Neuron (in vitro differentiated cells): Measurements from ENCODE around the gene MYOC.
"Not testable (repeated sequence)": the region's sequence is repeated elsewhere in the genome, so short reads cannot be mapped to it uniquely, and the experiment has no call there.

Source experiments
- H2AFZ ChIP-seq: one replicate; pipeline ENCODE4 v1.6.1; 2013; ENCODE audit warnings: low read depth, mild to moderate bottlenecking, inconsistent platforms, low read length, moderate library complexity
- H3K27me3 ChIP-seq: one replicate; pipeline ENCODE4 v1.6.1; 2013; ENCODE audit warnings: low read length; ENCODE audit not compliant: insufficient read depth
- H3K36me3 ChIP-seq: one replicate; pipeline ENCODE4 v1.6.1; 2013; ENCODE audit warnings: low read length; ENCODE audit not compliant: insufficient read depth
- H3K4me1 ChIP-seq: one replicate; pipeline ENCODE4 v1.6.1; 2013; ENCODE audit warnings: low read length; ENCODE audit not compliant: insufficient read depth
- H3K4me3 ChIP-seq: 2 replicates; pipeline ENCODE4 v1.5.1; 2013; ENCODE audit warnings: mild to moderate bottlenecking, low read length, moderate library complexity
- H3K9me3 ChIP-seq: one replicate; pipeline ENCODE4 v1.6.1; 2013; ENCODE audit warnings: low read length

The MYOC gene

DNA sequence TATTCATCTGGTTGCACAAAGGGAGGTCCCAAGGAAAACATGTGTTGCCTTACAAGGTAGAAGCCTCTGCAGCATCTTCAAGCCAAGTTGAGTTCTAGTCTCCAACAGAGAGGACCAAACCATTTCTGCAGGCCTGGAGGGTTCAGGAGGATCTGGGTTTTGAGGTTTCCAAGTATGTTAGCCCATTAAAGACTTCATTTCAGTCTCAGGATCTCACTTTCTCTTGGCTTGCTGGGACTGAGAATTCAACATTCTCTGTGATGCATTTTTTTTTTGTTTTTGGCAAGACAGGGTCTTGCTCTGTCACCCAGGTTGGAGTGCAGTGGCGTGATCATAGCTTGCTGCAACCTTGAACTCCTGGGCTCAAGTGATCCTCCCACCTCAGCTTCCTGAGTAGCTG is 39.2 kb downstream of the MYOC start:
- Histone ChIP-seq H3K4me3 (no peak overlapping the region), H3K27me3 (no peaks in the 10 kb centered on the region), H3K9me3 (no peaks in the 10 kb centered on the region), H3K36me3 (no peaks in the 10 kb centered on the region), H3K4me1 (no peaks in the 10 kb centered on the region), H2AFZ (no peak overlapping the region)

DNA sequence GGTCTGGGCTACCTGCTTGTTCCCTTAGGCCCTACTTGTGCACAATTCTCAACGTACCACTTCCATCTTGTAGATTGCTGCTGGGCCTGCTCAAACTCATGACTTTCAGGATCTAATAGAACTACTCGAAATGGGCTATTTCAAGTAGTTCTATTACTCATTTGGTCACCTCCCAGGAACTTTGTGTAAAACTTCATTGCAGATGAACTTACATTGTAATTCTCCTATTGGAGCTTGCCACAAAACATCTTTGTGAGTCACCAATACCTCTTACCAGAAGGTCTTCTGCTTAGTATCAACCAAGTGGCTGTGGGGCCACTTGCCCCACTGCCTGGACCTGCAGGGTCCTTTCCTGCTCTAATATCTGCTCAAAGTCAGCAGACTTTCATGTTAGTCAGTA is 41.2 kb downstream of the MYOC start:
- H3K9me3 ChIP-seq, result no peaks in the 10 kb centered on the region
- H3K36me3 ChIP-seq, result no peaks in the 10 kb centered on the region
- H3K4me3 ChIP-seq, result no peak overlapping the region
- H3K27me3 ChIP-seq, result no peaks in the 10 kb centered on the region
- no peaks in the 10 kb centered on the region for H3K4me1 ChIP-seq
- no peak overlapping the region for H2AFZ ChIP-seq

DNA sequence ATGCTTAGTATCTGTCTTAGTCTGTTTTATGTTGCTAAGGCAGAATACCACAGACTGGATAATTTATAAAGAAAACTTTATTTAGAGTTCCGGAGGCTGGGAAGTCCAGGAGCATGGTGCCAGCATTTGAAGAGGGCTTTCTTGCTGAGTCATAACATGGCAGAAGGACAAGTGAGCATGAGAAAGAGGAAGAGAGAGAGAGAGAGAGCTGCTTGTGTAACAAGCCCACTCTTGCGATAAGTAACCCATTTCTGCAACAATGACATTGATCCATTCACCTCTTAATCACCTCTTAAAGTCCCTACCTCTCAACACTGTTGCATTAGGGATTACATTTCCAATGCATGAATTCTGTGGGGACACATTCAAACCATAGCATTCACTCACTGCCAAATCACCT is 42.1 kb downstream of the MYOC start:
- Histone ChIP-seq H2AFZ (no peak overlapping the region), H3K36me3 (no peaks in the 10 kb centered on the region), H3K27me3 (no peaks in the 10 kb centered on the region), H3K4me3 (no peak overlapping the region), H3K4me1 (no peaks in the 10 kb centered on the region), H3K9me3 (no peaks in the 10 kb centered on the region)

DNA sequence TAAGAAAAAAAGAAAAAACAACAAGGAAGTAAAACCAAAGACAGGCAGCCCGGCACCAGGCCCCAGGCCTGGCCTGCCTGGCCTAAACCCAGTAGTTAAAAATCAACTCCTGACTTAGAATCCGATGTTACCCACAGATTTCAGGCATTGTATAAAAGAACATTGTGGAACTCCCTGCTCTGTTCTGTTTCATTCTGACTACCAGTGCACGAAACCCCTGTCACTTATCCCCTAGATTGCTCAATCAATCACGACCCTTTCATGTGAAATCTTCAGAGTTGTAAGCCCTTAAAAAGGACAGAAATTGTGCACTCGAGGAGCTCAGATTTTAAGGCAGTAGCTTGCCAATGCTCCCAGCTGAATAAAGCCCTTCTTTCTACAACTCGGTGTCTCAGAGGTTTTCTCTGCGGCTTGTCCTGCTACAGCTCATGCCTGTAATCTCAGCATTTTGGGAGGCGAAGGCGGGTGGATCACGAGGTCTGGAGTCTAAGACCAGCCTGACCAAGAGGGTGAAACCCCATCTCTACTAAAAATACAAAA is 46.0 kb downstream of the MYOC start:
- Histone ChIP-seq H3K4me3 (no peak overlapping the region), H2AFZ (no peak overlapping the region), H3K27me3 (no peaks in the 10 kb centered on the region), H3K4me1 (no peaks in the 10 kb centered on the region), H3K9me3 (no peaks in the 10 kb centered on the region), H3K36me3 (no peaks in the 10 kb centered on the region)

DNA sequence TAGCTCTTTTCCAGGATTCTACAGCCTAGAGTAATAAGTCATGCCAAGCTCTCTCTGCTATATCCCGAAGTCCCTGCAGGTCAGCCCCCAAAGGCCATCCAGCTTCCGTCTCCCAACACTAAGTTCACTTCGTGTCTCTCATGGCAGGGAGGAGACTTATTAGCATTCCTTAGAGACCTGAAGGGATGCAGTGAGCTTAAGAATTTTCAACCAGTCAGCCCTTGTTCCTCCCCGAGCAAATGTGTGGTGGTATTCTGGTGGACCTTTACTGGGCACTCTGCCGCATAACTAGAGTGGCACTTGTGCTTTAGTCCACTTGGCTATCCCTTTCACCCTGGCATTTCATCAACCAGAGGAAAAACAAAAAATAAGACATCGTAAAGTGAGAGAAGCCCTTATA is 49.4 kb downstream of the MYOC start:
- not testable (repeated sequence) for H3K9me3 ChIP-seq, H3K4me3 ChIP-seq, H3K4me1 ChIP-seq, H3K36me3 ChIP-seq, H3K27me3 ChIP-seq, H2AFZ ChIP-seq

DNA sequence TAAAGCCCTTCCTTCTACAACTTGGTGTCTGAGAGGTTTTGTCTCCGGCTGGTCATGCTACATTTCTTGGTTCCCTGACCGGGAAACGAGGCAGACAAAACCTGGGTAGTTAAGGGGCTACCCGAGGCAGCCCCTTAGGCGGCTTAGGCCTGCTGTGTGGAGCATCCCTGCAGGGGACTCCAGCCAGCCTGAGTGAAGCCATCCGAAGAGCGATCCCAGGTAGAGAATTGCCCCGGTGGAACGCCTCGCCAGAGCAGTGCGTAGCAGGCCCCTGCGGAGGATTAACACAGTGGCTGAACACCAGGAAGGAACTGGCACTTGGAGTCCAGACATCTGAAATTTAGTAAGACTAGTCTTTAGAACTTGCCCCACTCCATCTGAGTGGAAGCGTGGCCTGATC is 51.6 kb downstream of the MYOC start:
- Histone ChIP-seq H3K36me3 (peaks cover 6% of the 10 kb centered on the region), H3K9me3 (no peaks in the 10 kb centered on the region), H3K4me1 (no peaks in the 10 kb centered on the region), H3K4me3 (no peak overlapping the region), H2AFZ (no peak overlapping the region), H3K27me3 (no peaks in the 10 kb centered on the region)

DNA sequence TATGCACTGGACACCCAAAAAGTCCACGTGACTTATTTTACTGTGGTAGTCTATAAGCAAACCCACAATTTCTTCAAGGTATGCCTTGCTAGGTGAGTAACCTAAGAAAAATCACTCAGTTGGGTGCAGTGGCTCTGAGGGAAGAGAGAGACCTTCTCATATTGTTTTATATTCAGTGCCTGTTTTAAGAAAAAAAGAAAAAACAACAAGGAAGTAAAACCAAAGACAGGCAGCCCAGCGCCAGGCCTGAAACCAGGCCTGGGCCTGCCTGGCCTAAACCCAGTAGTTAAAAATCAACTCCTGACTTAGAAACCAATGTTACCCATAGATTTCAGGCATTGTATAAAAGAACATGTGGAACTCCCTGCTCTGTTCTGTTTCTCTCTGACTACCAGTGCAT is 52.2 kb downstream of the MYOC start:
- H3K4me3 ChIP-seq, H3K9me3 ChIP-seq, H3K4me1 ChIP-seq, H2AFZ ChIP-seq, H3K27me3 ChIP-seq, H3K36me3 ChIP-seq: not testable (repeated sequence)

DNA sequence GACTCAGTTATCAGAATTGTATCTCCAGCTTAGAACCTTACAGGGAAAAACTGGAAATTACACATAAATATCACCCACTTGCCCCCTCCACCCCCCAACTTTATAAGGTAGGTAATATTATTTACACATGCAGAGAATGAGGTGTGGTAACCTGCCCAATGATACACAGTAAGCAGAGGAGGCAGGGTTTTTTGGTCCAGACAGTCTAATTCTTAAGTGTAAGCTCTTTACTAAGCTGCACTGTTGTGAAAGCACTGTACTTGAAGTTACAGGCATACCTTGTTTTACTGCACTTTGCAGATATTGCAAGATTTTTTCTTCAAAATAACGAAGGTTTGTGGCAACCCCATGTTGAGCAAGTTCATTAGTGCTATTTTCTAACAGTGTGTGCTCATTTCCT is 55.3 kb downstream of the MYOC start:
- H2AFZ ChIP-seq, result no peak overlapping the region
- H3K9me3 ChIP-seq, result no peaks in the 10 kb centered on the region
- no peaks in the 10 kb centered on the region for H3K27me3 ChIP-seq
- peaks cover 28% of the 10 kb centered on the region for H3K36me3 ChIP-seq
- H3K4me3 ChIP-seq, result no peak overlapping the region
- H3K4me1 ChIP-seq, result no peaks in the 10 kb centered on the region

DNA sequence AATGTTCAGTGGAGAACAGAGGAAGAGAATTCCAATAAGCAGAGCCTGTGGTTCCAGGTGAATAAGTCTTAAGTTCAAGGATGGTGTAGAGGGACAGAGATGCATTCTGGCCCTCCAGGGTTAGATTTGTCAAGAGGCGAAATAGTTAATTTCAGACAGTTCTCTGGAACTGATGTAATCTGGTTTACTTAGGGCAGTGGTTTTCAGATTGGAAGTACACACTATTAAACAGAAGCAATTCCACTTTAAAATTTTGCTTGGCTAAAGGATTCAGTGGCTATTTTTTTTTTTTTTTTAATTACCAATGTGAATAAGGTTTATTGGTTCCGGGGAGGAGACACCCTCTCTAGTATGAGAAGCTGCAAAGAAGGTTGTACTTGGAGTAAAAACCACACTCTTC is 55.8 kb downstream of the MYOC start:
- H3K4me3 ChIP-seq, result no peak overlapping the region
- peaks cover 33% of the 10 kb centered on the region for H3K36me3 ChIP-seq

DNA sequence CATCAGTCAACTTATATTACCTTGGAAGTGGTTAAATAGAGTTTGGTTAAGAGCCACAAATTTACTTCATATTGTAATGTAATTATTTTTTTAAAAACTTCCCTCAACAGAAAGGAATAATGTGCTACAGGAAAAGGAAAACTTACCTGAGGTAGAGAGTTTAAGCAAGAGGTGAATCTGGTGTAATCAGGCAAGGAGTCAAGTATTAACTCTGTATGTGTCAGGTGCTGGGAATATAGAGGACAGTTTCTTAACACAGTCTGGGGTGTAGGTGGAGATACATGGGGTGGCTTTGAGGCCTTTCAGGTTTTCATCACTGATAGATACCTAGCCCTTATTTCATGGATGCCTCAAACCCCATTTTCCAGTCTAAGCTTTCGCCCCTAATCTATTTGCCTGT is 56.4 kb downstream of the MYOC start:
- no peaks in the 10 kb centered on the region for H3K9me3 ChIP-seq
- no peaks in the 10 kb centered on the region for H3K27me3 ChIP-seq
- peaks cover 38% of the 10 kb centered on the region for H3K36me3 ChIP-seq

More for the DNA sequence above, 55.8 kb downstream of the MYOC start:
- H3K4me1 ChIP-seq, result no peaks in the 10 kb centered on the region
- no peak overlapping the region for H2AFZ ChIP-seq
- H3K27me3 ChIP-seq, result no peaks in the 10 kb centered on the region
- no peaks in the 10 kb centered on the region for H3K9me3 ChIP-seq

DNA sequence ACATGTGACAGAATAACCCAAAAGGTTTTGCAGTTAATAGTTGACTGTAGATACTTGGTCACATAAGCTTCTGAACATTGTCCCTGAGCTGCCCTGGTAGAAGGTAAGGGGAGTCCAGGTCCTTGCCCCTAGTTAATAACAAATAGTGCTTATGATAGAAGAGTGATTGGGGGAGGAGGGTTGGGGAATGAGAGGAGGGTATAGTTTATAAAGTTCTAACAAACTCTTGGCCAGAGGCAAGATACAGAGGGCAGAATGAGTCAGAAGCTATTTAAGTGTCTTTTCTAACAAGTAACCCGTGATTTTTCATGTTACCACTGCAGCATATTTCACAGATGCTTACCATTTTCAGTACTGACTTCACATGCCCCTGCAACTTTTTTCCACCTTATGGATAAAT is 57.2 kb downstream of the MYOC start:
- H3K4me1 ChIP-seq, result no peaks in the 10 kb centered on the region
- H3K9me3 ChIP-seq, result no peaks in the 10 kb centered on the region
- no peaks in the 10 kb centered on the region for H3K27me3 ChIP-seq
- H3K4me3 ChIP-seq, result no peak overlapping the region
- peaks cover 45% of the 10 kb centered on the region for H3K36me3 ChIP-seq
- no peak overlapping the region for H2AFZ ChIP-seq

More for the DNA sequence above, 56.4 kb downstream of the MYOC start:
- H3K4me3 ChIP-seq, result no peak overlapping the region
- H3K4me1 ChIP-seq, result no peaks in the 10 kb centered on the region
- no peak overlapping the region for H2AFZ ChIP-seq

DNA sequence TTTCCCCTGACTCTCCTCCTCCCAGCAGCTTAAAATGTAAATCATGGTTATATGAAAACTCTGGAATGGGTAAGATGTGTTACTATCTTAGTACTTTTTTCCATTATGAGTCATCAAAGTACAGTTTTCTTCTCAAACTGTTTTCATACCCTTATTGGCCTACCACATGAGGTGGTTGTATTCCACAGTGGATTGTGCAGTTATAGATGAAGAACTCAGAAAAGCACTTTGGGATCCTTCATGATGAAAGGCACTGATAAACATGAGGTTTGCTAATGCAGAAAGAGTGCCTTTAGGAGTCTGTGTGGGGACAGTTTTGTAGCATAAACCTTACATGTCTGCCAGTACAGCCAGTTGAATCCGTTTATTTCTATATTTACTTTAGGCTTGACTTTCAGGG is 62.5 kb downstream of the MYOC start:
- H3K27me3 ChIP-seq, result no peaks in the 10 kb centered on the region
- peaks cover 84% of the 10 kb centered on the region for H3K36me3 ChIP-seq
- no peaks in the 10 kb centered on the region for H3K4me1 ChIP-seq
- no peaks in the 10 kb centered on the region for H3K9me3 ChIP-seq
- no peak overlapping the region for H2AFZ ChIP-seq
- no peak overlapping the region for H3K4me3 ChIP-seq

DNA sequence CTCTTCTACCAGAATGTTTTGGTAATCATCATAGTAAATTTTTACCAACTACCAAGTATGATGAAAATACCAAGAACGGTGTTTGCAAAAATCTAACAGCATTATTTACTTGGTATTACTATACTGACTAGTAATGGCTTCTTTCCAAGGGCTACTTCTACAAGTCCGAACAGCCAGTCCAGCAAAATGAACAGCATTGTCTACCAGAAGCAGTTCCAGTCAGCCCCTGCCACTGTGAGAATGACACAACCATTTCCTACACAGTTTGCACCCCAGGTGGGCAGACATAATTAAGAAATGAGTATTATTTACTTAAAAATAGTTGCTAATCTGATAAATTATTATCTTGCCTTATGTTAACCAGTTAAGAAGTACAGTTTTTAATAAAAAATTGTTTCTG is 64.3 kb downstream of the MYOC start:
- Histone ChIP-seq H3K36me3 (peaks cover 88% of the 10 kb centered on the region), H3K27me3 (no peaks in the 10 kb centered on the region), H3K4me3 (no peak overlapping the region), H3K4me1 (no peaks in the 10 kb centered on the region), H3K9me3 (no peaks in the 10 kb centered on the region), H2AFZ (no peak overlapping the region)

DNA sequence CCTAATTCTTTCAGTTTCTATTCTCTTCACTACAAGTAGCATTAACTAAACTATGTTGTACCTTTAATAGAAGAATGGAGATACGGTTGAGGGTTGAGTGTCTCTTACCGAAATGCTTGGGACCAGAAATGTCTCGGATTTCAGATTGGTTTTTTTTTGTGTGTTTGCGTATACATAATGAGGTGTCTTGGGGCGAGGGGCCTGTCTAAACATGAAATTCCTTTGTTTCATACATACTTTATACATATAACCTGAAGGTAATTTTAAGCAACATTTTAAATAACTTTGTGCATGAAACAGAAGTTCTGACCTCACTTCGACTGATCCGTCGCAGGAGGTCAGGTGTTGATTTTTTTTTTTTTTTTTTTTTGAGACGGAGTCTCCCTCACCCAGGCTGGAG is 66.8 kb downstream of the MYOC start:
- Histone ChIP-seq H3K9me3 (no peaks in the 10 kb centered on the region), H3K36me3 (peaks cover 87% of the 10 kb centered on the region), H3K4me1 (no peaks in the 10 kb centered on the region), H3K27me3 (no peaks in the 10 kb centered on the region), H2AFZ (no peak overlapping the region), H3K4me3 (no peak overlapping the region)
